Mesenchymal stem cell (in vitro differentiated cells and primary cell): Measurements from ENCODE around the gene KCNIP4.
A peak's percentile ranks its signal among the peaks of the same experiment; 100 is the strongest.

Source experiments
- DNase-seq: peaks from one replicate; pipeline ENCODE4 v3.0.0-alpha.2; 2013
- H2AFZ ChIP-seq: one replicate; pipeline ENCODE4 v1.6.1; 2013; ENCODE audit warnings: low read depth, mild to moderate bottlenecking, control low read depth, inconsistent platforms, low read length, moderate library complexity
- H2AK5ac ChIP-seq: 2 replicates; pipeline ENCODE4 v1.6.1; 2013; ENCODE audit warnings: low read length, moderate library complexity, mild to moderate bottlenecking, inconsistent platforms; ENCODE audit not compliant: severe bottlenecking
- H2BK120ac ChIP-seq: one replicate; pipeline ENCODE4 v1.6.1; 2013; ENCODE audit warnings: low read depth, mild to moderate bottlenecking, inconsistent platforms, low read length, moderate library complexity
- H2BK12ac ChIP-seq, 2 experiments: one replicate each; pipeline ENCODE4 v1.6.1; 2013; ENCODE audit warnings: inconsistent platforms in 2 of 2, low read length in 2 of 2, mild to moderate bottlenecking in 2 of 2, moderate library complexity in 2 of 2, control low read depth in 1 of 2
- H2BK15ac ChIP-seq: one replicate; pipeline ENCODE4 v1.6.1; 2013; ENCODE audit warnings: mild to moderate bottlenecking, low read depth, inconsistent platforms; ENCODE audit not compliant: poor library complexity, severe bottlenecking
- H2BK5ac ChIP-seq: 2 replicates; pipeline ENCODE4 v1.6.1; 2013; ENCODE audit warnings: low read depth, mild to moderate bottlenecking, low read length, control low read depth, inconsistent platforms; ENCODE audit not compliant: poor library complexity, severe bottlenecking
- H3K14ac ChIP-seq, 2 experiments: one replicate each; pipeline ENCODE4 v1.6.1; 2013; ENCODE audit warnings: inconsistent platforms in 2 of 2, low read length in 2 of 2, control low read depth in 1 of 2, mild to moderate bottlenecking in 1 of 2, moderate library complexity in 1 of 2
- H3K18ac ChIP-seq, 2 experiments: one replicate each; pipeline ENCODE4 v1.6.1; 2013; ENCODE audit warnings: inconsistent platforms in 2 of 2, low read length in 2 of 2, control low read depth in 1 of 2, low read depth in 1 of 2, mild to moderate bottlenecking in 1 of 2
- H3K23ac ChIP-seq, 2 experiments: one replicate each; pipeline ENCODE4 v1.6.1; 2013; ENCODE audit warnings: inconsistent platforms in 2 of 2, low read length in 2 of 2, mild to moderate bottlenecking in 2 of 2, moderate library complexity in 2 of 2, control low read depth in 1 of 2
- H3K27ac ChIP-seq: 2 replicates; pipeline ENCODE4 v1.5.1; 2013; ENCODE audit warnings: mild to moderate bottlenecking, moderate library complexity, low read length, control low read depth, inconsistent platforms; ENCODE audit not compliant: poor library complexity, severe bottlenecking
- H3K27me3 ChIP-seq, 2 experiments: 2 replicates each; pipeline versions ENCODE4 v1.6.1 to v1.7.0; 2013; ENCODE audit warnings: low read length in 2 of 2, mild to moderate bottlenecking in 2 of 2, moderate library complexity in 2 of 2, control low read depth in 1 of 2, inconsistent platforms in 1 of 2; ENCODE audit not compliant: control insufficient read depth in 1 of 2, insufficient read depth in 1 of 2
- H3K36me3 ChIP-seq, 2 experiments: 2 replicates each; pipeline versions ENCODE4 v1.6.1 to v1.7.0; 2013; ENCODE audit warnings: low read length in 2 of 2, control low read depth in 1 of 2, inconsistent platforms in 1 of 2, low read depth in 1 of 2, mild to moderate bottlenecking in 1 of 2; ENCODE audit not compliant: insufficient read depth in 2 of 2, control insufficient read depth in 1 of 2
- H3K4ac ChIP-seq, 2 experiments: one replicate each; pipeline ENCODE4 v1.6.1; 2013; ENCODE audit warnings: inconsistent platforms in 2 of 2, low read length in 2 of 2, mild to moderate bottlenecking in 2 of 2, moderate library complexity in 2 of 2, control low read depth in 1 of 2, low read depth in 1 of 2
- H3K4me1 ChIP-seq: 2 replicates; pipeline ENCODE4 v1.6.1; 2013; ENCODE audit warnings: low read depth, low read length, control low read depth; ENCODE audit not compliant: control insufficient read depth, insufficient read depth
- H3K4me2 ChIP-seq: 2 replicates; pipeline ENCODE4 v1.6.1; 2013; ENCODE audit warnings: low read length, mild to moderate bottlenecking, inconsistent platforms; ENCODE audit not compliant: poor library complexity, severe bottlenecking
- H3K4me3 ChIP-seq, 2 experiments: 2 replicates each; pipeline versions ENCODE4 v1.5.1 to v1.7.0; 2013; ENCODE audit warnings: low read length in 2 of 2, mild to moderate bottlenecking in 2 of 2, control low read depth in 1 of 2, low read depth in 1 of 2; ENCODE audit not compliant: insufficient read depth in 1 of 2
- H3K79me1 ChIP-seq: replicated peaks from 2 replicates; pipeline ENCODE4 v1.6.1; 2013; ENCODE audit warnings: mild to moderate bottlenecking, control low read depth, low read length, inconsistent platforms; ENCODE audit not compliant: poor library complexity, severe bottlenecking
- H3K9ac ChIP-seq: 2 replicates; pipeline ENCODE4 v1.7.0; 2013; ENCODE audit warnings: mild to moderate bottlenecking, low read length, moderate library complexity
- H3K9me3 ChIP-seq: 2 replicates; pipeline ENCODE4 v1.7.0; 2013; ENCODE audit warnings: mild to moderate bottlenecking, low read length; ENCODE audit not compliant: control insufficient read depth
- H4K8ac ChIP-seq: one replicate; pipeline ENCODE4 v1.6.1; 2013; ENCODE audit warnings: inconsistent platforms, mild to moderate bottlenecking, low read length, moderate library complexity
- H4K91ac ChIP-seq: one replicate; pipeline ENCODE4 v1.6.1; 2013; ENCODE audit warnings: mild to moderate bottlenecking, low read length, inconsistent platforms
- WGBS: methylation state at CpG from one replicate; pipeline ENCODE4 v1.1.7; 2013; ENCODE audit warnings: mixed read lengths; 5-methylcytosine and 5-hydroxymethylcytosine counted together

Gene KCNIP4

GRCh38 chr4:20839957-20840356 lies 1108.6 kb downstream of the KCNIP4 start:
- H3K18ac ChIP-seq, result no peak overlapping the region
- no peak overlapping the region for H3K23ac ChIP-seq
- H3K9me3 ChIP-seq, result no peaks in the 10 kb centered on the region
- peak overlapping the region in 1 of 2 experiments; percentile 5 for H3K4me3 ChIP-seq
- H3K27ac ChIP-seq, result peak overlapping the region; percentile 87
- H4K8ac ChIP-seq, result no peak overlapping the region
- no peaks in the 10 kb centered on the region for H3K27me3 ChIP-seq
- no peak overlapping the region for H3K4ac ChIP-seq
- no peak overlapping the region for H2BK5ac ChIP-seq
- no peak overlapping the region for H2BK120ac ChIP-seq
- H2BK12ac ChIP-seq, result no peak overlapping the region
- no peak overlapping the region for H3K14ac ChIP-seq
- no peaks in the 10 kb centered on the region for H3K79me1 ChIP-seq
- no peak overlapping the region for H2AFZ ChIP-seq
- H3K4me2 ChIP-seq, result no peak overlapping the region
- H2AK5ac ChIP-seq, result no peak overlapping the region
- no peak overlapping the region for H2BK15ac ChIP-seq
- WGBS, result 0% methylated on average over 1 of the region's 1 CpG
- H3K36me3 ChIP-seq, result no peaks in the 10 kb centered on the region
- H3K4me1 ChIP-seq, result no peaks in the 10 kb centered on the region
- no peak overlapping the region for H3K9ac ChIP-seq
- DNase-seq, result peak; percentile 82
- H4K91ac ChIP-seq, result no peak overlapping the region

- H3K36me3 ChIP-seq, result no peaks in the 10 kb centered on the region
- no peak overlapping the region for H2BK15ac ChIP-seq
- H4K91ac ChIP-seq, result no peak overlapping the region
- H3K14ac ChIP-seq, result no peak overlapping the region
- no peaks in the 10 kb centered on the region for H3K79me1 ChIP-seq
- DNase-seq, result no peak
- H3K4ac ChIP-seq, result no peak overlapping the region
- H2BK5ac ChIP-seq, result no peak overlapping the region
- 100% methylated on average over 1 of the region's 1 CpG for WGBS
- no peak overlapping the region for H3K9ac ChIP-seq
- H3K23ac ChIP-seq, result no peak overlapping the region
- H3K9me3 ChIP-seq, result no peaks in the 10 kb centered on the region
- H2BK12ac ChIP-seq, result no peak overlapping the region
- no peaks in the 10 kb centered on the region for H3K4me1 ChIP-seq
- H2AFZ ChIP-seq, result no peak overlapping the region
- no peaks in the 10 kb centered on the region for H3K27me3 ChIP-seq
- H2AK5ac ChIP-seq, result peak overlapping the region; percentile 23
- no peak overlapping the region for H4K8ac ChIP-seq
- no peak overlapping the region for H3K18ac ChIP-seq
- H3K4me3 ChIP-seq, result no peak overlapping the region
- no peak overlapping the region for H2BK120ac ChIP-seq
- H3K27ac ChIP-seq, result no peak overlapping the region
- no peak overlapping the region for H3K4me2 ChIP-seq
Observed at GRCh38 chr4:20838476-20838875, 1110.1 kb downstream of the KCNIP4 start.

- Histone ChIP-seq H2BK5ac (no peak overlapping the region), H2BK15ac (no peak overlapping the region), H2BK120ac (no peak overlapping the region), H3K9ac (peak overlapping the region; percentile 82), H3K9me3 (no peaks in the 10 kb centered on the region), H2AK5ac (no peak overlapping the region), H3K18ac (no peak overlapping the region), H3K27me3 (no peaks in the 10 kb centered on the region), H3K14ac (no peak overlapping the region), H3K27ac (no peak overlapping the region), H3K23ac (no peak overlapping the region), H4K91ac (no peak overlapping the region), H3K4me3 (no peak overlapping the region), H3K4me1 (no peaks in the 10 kb centered on the region), H2BK12ac (no peak overlapping the region), H2AFZ (no peak overlapping the region), H4K8ac (no peak overlapping the region), H3K4ac (no peak overlapping the region), H3K36me3 (no peaks in the 10 kb centered on the region), H3K4me2 (no peak overlapping the region), H3K79me1 (no peaks in the 10 kb centered on the region)
- 70% methylated on average over 1 of the region's 3 CpGs for WGBS
- peak; percentile 75 for DNase-seq
Observed at GRCh38 chr4:20832826-20833225, 1115.7 kb downstream of the KCNIP4 start.

DNA sequence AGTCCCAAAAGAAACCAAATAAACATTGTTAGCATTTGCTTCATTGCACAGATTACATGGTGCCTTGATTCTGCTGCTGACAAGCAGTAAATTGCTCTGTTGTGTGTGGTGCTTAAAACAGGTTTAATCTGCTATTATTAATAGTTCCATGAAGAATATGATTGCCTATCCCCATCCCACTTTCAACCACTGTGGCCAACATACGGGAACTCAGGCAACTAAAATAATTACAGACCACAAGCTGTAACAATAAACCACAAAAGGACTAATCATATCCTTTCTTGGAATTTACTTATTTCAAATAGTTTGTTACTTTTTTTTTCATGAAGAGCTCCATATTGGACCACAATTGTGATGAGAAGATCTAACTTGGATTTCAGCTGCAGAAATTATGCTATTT lies 1116.8 kb downstream of the KCNIP4 start:
- H2BK5ac ChIP-seq, result no peak overlapping the region
- H3K36me3 ChIP-seq, result no peaks in the 10 kb centered on the region
- H3K4me1 ChIP-seq, result no peaks in the 10 kb centered on the region
- no peaks in the 10 kb centered on the region for H3K27me3 ChIP-seq
- H4K91ac ChIP-seq, result no peak overlapping the region
- 50% methylated on average over 1 of the region's 1 CpG for WGBS
- no peak for DNase-seq
- no peak overlapping the region for H2BK120ac ChIP-seq
- no peak overlapping the region for H4K8ac ChIP-seq
- H3K9ac ChIP-seq, result no peak overlapping the region
- H3K23ac ChIP-seq, result no peak overlapping the region
- H2BK12ac ChIP-seq, result no peak overlapping the region
- H3K79me1 ChIP-seq, result no peaks in the 10 kb centered on the region
- H3K4me2 ChIP-seq, result no peak overlapping the region
- H3K18ac ChIP-seq, result no peak overlapping the region
- H3K4me3 ChIP-seq, result no peak overlapping the region
- no peak overlapping the region for H2AFZ ChIP-seq
- no peaks in the 10 kb centered on the region for H3K9me3 ChIP-seq
- H2AK5ac ChIP-seq, result no peak overlapping the region
- H3K14ac ChIP-seq, result no peak overlapping the region
- no peak overlapping the region for H3K4ac ChIP-seq
- no peak overlapping the region for H2BK15ac ChIP-seq
- H3K27ac ChIP-seq, result no peak overlapping the region
